ENCODE data around the gene GPSM3.

- TF ChIP-seq POLR2AphosphoS5 (IDR thresholded peaks at IDR 0.05; ENCODE audit: low read depth) (no peak), CTCF (IDR thresholded peaks at IDR 0.05; ENCODE audit: insufficient read depth, low read length) (no peak)
Measured at GRCh38 chr6:32151863-32152768, 40.3 kb downstream of the GPSM3 start, which contains the start of gene PRRT1.

Data from HL-60 (cell line).